Esophagus squamous epithelium (tissue), 4 donors: ENCODE measurements around the gene PRR35.

Experiments used
- POLR2A ChIP-seq, 4 donors: fragments of 450-650 bp; IDR thresholded peaks; one replicate each; pipeline ENCODE4 v1.6.1; 2017; ENCODE audit warnings: antibody characterized with exemption in 4 of 4, mild to moderate bottlenecking in 4 of 4, moderate library complexity in 3 of 4
- TF ChIP-seq, protein P1 (sequence below), 6 experiments: fragments of 450-650 bp in 4 of 6; fragments of 200-600 bp in 2 of 6; sonication (generic) in 2 of 6; IDR thresholded peaks; one replicate each; pipeline ENCODE4 v1.5.1; 2016 to 2019; ENCODE audit warnings: antibody characterized with exemption in 6 of 6, mild to moderate bottlenecking in 4 of 6, moderate library complexity in 4 of 6

- TF ChIP-seq, protein P1, sequence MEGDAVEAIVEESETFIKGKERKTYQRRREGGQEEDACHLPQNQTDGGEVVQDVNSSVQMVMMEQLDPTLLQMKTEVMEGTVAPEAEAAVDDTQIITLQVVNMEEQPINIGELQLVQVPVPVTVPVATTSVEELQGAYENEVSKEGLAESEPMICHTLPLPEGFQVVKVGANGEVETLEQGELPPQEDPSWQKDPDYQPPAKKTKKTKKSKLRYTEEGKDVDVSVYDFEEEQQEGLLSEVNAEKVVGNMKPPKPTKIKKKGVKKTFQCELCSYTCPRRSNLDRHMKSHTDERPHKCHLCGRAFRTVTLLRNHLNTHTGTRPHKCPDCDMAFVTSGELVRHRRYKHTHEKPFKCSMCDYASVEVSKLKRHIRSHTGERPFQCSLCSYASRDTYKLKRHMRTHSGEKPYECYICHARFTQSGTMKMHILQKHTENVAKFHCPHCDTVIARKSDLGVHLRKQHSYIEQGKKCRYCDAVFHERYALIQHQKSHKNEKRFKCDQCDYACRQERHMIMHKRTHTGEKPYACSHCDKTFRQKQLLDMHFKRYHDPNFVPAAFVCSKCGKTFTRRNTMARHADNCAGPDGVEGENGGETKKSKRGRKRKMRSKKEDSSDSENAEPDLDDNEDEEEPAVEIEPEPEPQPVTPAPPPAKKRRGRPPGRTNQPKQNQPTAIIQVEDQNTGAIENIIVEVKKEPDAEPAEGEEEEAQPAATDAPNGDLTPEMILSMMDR (IDR thresholded peaks at IDR 0.05): no peak
- no peak for TF ChIP-seq POLR2A (IDR thresholded peaks at IDR 0.05)
These were observed 30.6 kb downstream of the PRR35 start for GRCh38 chr16:590815-591200.
